Left ventricle myocardium inferior (tissue), 1 donor: ENCODE data around the gene MYOC. TPM values are rescaled to one million over a fixed set of nuclear protein-coding genes. Genes with fewer than 3 reads are reported as not detected.
"Not testable (repeated sequence)": the region's sequence is repeated elsewhere in the genome, so short reads cannot be mapped to it uniquely, and the experiment has no call there.

Source experiments
- DNase-seq: peaks from one replicate; pipeline ENCODE4 v3.0.0-alpha.2; 2020
- H3K27ac ChIP-seq: fragments of 200-600 bp; replicated peaks from 2 replicates; pipeline ENCODE4 v1.8.0; 2021
- H3K27me3 ChIP-seq: fragments of 200-600 bp; 2 replicates; pipeline ENCODE4 v1.8.0; 2021; ENCODE audit warnings: low read depth
- H3K36me3 ChIP-seq: fragments of 200-600 bp; 2 replicates; pipeline ENCODE4 v1.8.0; 2021
- H3K4me1 ChIP-seq: fragments of 200-600 bp; 2 replicates; pipeline ENCODE4 v1.8.0; 2021
- H3K4me3 ChIP-seq: fragments of 200-600 bp; 2 replicates; pipeline ENCODE4 v1.8.0; 2021; ENCODE audit warnings: mild to moderate bottlenecking, moderate library complexity
- H3K9me3 ChIP-seq: fragments of 200-600 bp; replicated peaks from 2 replicates; pipeline ENCODE4 v1.8.0; 2021
- intact Hi-C: fragments of 100-400 bp; cut with micrococcal nuclease; formaldehyde crosslinking; loops from one replicate; pipeline ENCODE4 v1.11.0; 2022
- total RNA-seq: library from RNA; stranded (reverse); fragmentation: NEBNext Ultra II Directional; extraction: Animal tissue kit (Norgen Biotek cat#: 25700); gene quantifications from one replicate; pipeline ENCODE4 v1.2.1, GENCODE V29; 2021
- TF ChIP-seq, protein P1 (sequence below): fragments of 200-600 bp; IDR thresholded peaks from 2 replicates; pipeline ENCODE4 v1.8.0; 2021; ENCODE audit warnings: antibody characterized with exemption, mild to moderate bottlenecking, borderline replicate concordance
- donor health status: DM: no; HTN: yes; CAD: no; lungs with severe emphysema.

The MYOC gene
- total RNA-seq, 1 donor from 2014 or later = 1.0 TPM

DNA sequence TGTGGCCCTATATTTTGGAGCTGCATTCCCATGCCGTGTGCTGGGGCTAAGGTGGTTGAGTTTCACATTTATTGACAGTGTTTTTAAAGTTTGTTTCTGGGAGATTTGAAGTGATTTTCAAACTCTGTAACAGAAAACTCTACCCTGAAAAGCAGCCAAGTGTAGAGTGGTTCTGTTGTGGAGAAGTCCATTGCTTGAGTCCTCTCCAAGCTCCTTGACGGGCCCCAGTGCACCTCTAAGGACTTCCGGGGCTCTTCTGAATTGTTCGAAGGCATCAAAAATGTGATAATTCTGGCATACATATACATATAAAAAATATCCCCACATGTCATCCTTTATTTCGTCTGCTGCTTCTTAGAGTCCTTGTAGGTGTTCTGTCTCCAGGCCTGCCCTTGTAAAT lies 25.5 kb downstream of the MYOC start:
- H3K4me1 ChIP-seq = no peaks in the 10 kb centered on the region
- TF ChIP-seq, protein P1, sequence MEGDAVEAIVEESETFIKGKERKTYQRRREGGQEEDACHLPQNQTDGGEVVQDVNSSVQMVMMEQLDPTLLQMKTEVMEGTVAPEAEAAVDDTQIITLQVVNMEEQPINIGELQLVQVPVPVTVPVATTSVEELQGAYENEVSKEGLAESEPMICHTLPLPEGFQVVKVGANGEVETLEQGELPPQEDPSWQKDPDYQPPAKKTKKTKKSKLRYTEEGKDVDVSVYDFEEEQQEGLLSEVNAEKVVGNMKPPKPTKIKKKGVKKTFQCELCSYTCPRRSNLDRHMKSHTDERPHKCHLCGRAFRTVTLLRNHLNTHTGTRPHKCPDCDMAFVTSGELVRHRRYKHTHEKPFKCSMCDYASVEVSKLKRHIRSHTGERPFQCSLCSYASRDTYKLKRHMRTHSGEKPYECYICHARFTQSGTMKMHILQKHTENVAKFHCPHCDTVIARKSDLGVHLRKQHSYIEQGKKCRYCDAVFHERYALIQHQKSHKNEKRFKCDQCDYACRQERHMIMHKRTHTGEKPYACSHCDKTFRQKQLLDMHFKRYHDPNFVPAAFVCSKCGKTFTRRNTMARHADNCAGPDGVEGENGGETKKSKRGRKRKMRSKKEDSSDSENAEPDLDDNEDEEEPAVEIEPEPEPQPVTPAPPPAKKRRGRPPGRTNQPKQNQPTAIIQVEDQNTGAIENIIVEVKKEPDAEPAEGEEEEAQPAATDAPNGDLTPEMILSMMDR = no peak
- H3K27me3 ChIP-seq = peaks cover 5% of the 10 kb centered on the region
- no peak for DNase-seq
- no peak overlapping the region for H3K4me3 ChIP-seq
- H3K36me3 ChIP-seq = no peaks in the 10 kb centered on the region
- intact Hi-C loops = no loop called here
- H3K27ac ChIP-seq = no peak overlapping the region
- peaks cover 6% of the 10 kb centered on the region for H3K9me3 ChIP-seq

DNA sequence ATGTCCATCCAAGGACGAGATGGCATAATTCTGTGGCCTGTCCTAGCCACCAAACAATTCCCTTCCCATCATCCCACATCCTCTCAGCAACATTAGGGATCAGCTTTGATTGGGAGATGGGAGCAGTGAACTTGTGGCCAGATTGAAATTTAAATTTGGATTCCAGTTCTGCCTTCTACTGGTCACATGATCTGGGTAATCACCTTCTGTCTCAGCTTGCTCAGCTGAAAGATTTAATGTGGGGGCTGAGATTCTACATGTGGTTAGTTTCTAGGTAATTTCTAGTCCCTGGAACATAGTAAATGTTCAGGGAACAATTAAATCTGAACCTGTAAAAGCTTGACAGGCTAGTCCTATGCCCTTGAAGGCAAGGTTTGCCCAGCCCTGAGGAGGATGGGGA lies 27.3 kb downstream of the MYOC start:
- intact Hi-C loops = no loop called here
- TF ChIP-seq, protein P1 = no peak
- Histone ChIP-seq H3K9me3 (no peaks in the 10 kb centered on the region), H3K4me3 (no peak overlapping the region), H3K27ac (no peak overlapping the region), H3K27me3 (peaks cover 3% of the 10 kb centered on the region), H3K4me1 (no peaks in the 10 kb centered on the region), H3K36me3 (no peaks in the 10 kb centered on the region)
- no peak for DNase-seq

- Histone ChIP-seq H3K27me3 (no peaks in the 10 kb centered on the region), H3K36me3 (no peaks in the 10 kb centered on the region), H3K9me3 (no peaks in the 10 kb centered on the region), H3K27ac (no peak overlapping the region), H3K4me1 (no peaks in the 10 kb centered on the region), H3K4me3 (no peak overlapping the region)
- intact Hi-C loops = no loop called here
- no peak for DNase-seq
- TF ChIP-seq, protein P1 = no peak
Measured at GRCh38 chr1:171623651-171624331, 28.7 kb downstream of the MYOC start.

- no peaks in the 10 kb centered on the region for H3K4me1 ChIP-seq
- H3K36me3 ChIP-seq = no peaks in the 10 kb centered on the region
- DNase-seq = no peak
- H3K9me3 ChIP-seq = no peaks in the 10 kb centered on the region
- no peak within 1 kb of the TSS for H3K4me3 ChIP-seq
- intact Hi-C loops = no loop called here
- no peaks in the 10 kb centered on the region for H3K27me3 ChIP-seq
- TF ChIP-seq, protein P1 = no peak
- H3K27ac ChIP-seq = no peak within 1 kb of the TSS
Measured at GRCh38 chr1:171622152-171622462, 30.4 kb downstream of the MYOC start, which contains the start of gene MYOCOS. MYOCOS (plus strand) TSS chr1:171622243; CDS start chr1:171623884, 1,641 bp downstream.

GRCh38 chr1:171616586-171616985 lies 35.9 kb downstream of the MYOC start:
- Histone ChIP-seq H3K27me3 (no peaks in the 10 kb centered on the region), H3K36me3 (no peaks in the 10 kb centered on the region), H3K4me3 (no peak overlapping the region), H3K9me3 (no peaks in the 10 kb centered on the region), H3K4me1 (no peaks in the 10 kb centered on the region), H3K27ac (no peak overlapping the region)
- TF ChIP-seq, protein P1 = no peak
- intact Hi-C loops = no loop called here
- no peak for DNase-seq

- H3K4me1 ChIP-seq, DNase-seq, H3K27me3 ChIP-seq, H3K9me3 ChIP-seq, intact Hi-C loops, H3K36me3 ChIP-seq, H3K27ac ChIP-seq, H3K4me3 ChIP-seq: not testable (repeated sequence)
Measured at GRCh38 chr1:171615122-171615906, 37.2 kb downstream of the MYOC start.
